Neural cell (in vitro differentiated cells): ENCODE measurements around the gene ELOVL1. TPM values are rescaled to one million over a fixed set of nuclear protein-coding genes. Genes with fewer than 3 reads are reported as not detected.

Source experiments
- H2AFZ ChIP-seq: fragments of 200-600, 300-800 bp; sonication (generic), shearing (Covaris generic); 2 replicates; pipeline ENCODE4 v1.6.0; 2014; ENCODE audit warnings: low read depth, mild to moderate bottlenecking, antibody characterized with exemption, low read length, moderate library complexity
- H3F3A ChIP-seq: fragments of 200-600 bp; shearing (Covaris generic); 2 replicates; pipeline ENCODE4 v1.6.1; 2016; ENCODE audit warnings: mild to moderate bottlenecking, moderate library complexity, mixed read lengths, antibody characterized with exemption, low read length; ENCODE audit not compliant: insufficient read depth, poor library complexity, severe bottlenecking
- H3K27ac ChIP-seq: fragments of 200-600, 300-800 bp; sonication (generic), shearing (Covaris generic); 2 replicates; pipeline ENCODE4 v1.5.1; 2014; ENCODE audit warnings: mild to moderate bottlenecking, low read length, moderate library complexity
- H3K27me3 ChIP-seq: fragments of 300-800, 200-600 bp; sonication (generic), shearing (Covaris generic); 2 replicates; pipeline ENCODE4 v1.6.0; 2014; ENCODE audit warnings: mild to moderate bottlenecking, low read depth, low read length, moderate library complexity; ENCODE audit not compliant: insufficient read depth
- H3K36me3 ChIP-seq: fragments of 300-800, 200-600 bp; sonication (generic), shearing (Covaris generic); 2 replicates; pipeline ENCODE4 v1.5.1; 2014; ENCODE audit warnings: mild to moderate bottlenecking, antibody characterized with exemption, low read length, moderate library complexity; ENCODE audit not compliant: insufficient read depth
- H3K4me2 ChIP-seq: fragments of 300-800, 200-600 bp; sonication (generic), shearing (Covaris generic); 2 replicates; pipeline ENCODE4 v1.6.0; 2014; ENCODE audit warnings: mild to moderate bottlenecking, low read length
- H3K4me3 ChIP-seq: fragments of 300-800, 200-600 bp; sonication (generic), shearing (Covaris generic); 2 replicates; pipeline ENCODE4 v1.5.1; 2014; ENCODE audit warnings: mild to moderate bottlenecking, low read length, moderate library complexity
- H3K79me2 ChIP-seq: fragments of 200-600 bp; shearing (Covaris generic); replicated peaks from 2 replicates; pipeline ENCODE4 v1.6.0; 2014; ENCODE audit warnings: mild to moderate bottlenecking, low read length, moderate library complexity; ENCODE audit not compliant: insufficient read depth
- H3K9ac ChIP-seq: fragments of 300-800, 200-600 bp; sonication (generic), shearing (Covaris generic); 2 replicates; pipeline ENCODE4 v1.6.1; 2016; ENCODE audit warnings: mild to moderate bottlenecking, low read length, mixed read lengths
- H3K9me2 ChIP-seq: fragments of 200-600 bp; shearing (Covaris generic); 2 replicates; pipeline ENCODE4 v1.6.1; 2016; ENCODE audit warnings: mild to moderate bottlenecking, low read length, mixed read lengths; ENCODE audit not compliant: insufficient read depth
- H3K9me3 ChIP-seq: fragments of 200-600, 300-800 bp; sonication (generic), shearing (Covaris generic); 2 replicates; pipeline ENCODE4 v1.6.1; 2016; ENCODE audit warnings: mild to moderate bottlenecking, mixed run types, low read length, moderate library complexity, mixed read lengths
- H4K20me1 ChIP-seq: fragments of 200-600 bp; shearing (Covaris generic); 2 replicates; pipeline ENCODE4 v1.6.1; 2016; ENCODE audit warnings: mild to moderate bottlenecking, mixed run types; ENCODE audit not compliant: insufficient read depth
- CTCF ChIP-seq: fragments of 450-650 bp; IDR thresholded peaks from 2 replicates; pipeline ENCODE4 v1.5.1; 2014; ENCODE audit warnings: antibody characterized with exemption, mild to moderate bottlenecking, moderate library complexity; ENCODE audit not compliant: poor library complexity, severe bottlenecking
- EP300 ChIP-seq: fragments of 450-650 bp; conservative IDR thresholded peaks from 2 replicates; pipeline ENCODE4 v1.6.1; 2014; ENCODE audit warnings: antibody characterized with exemption, mild to moderate bottlenecking, moderate library complexity; ENCODE audit not compliant: poor library complexity, severe bottlenecking
- EZH2 ChIP-seq: fragments of 200-600, 300-800 bp; shearing (Covaris generic), sonication (generic); IDR thresholded peaks from 2 replicates; pipeline ENCODE4 v1.6.1; 2014; ENCODE audit warnings: antibody characterized with exemption, low read length, borderline replicate concordance, mild to moderate bottlenecking; ENCODE audit not compliant: insufficient read depth, poor library complexity, severe bottlenecking
- MXI1 ChIP-seq: fragments of 450-650 bp; conservative IDR thresholded peaks from 2 replicates; pipeline ENCODE4 v1.6.1; 2014; ENCODE audit warnings: antibody characterized with exemption, mild to moderate bottlenecking; ENCODE audit not compliant: poor library complexity, severe bottlenecking
- POLR2AphosphoS5 ChIP-seq: IDR thresholded peaks from 2 replicates; pipeline ENCODE4 v1.6.1; 2012
- RAD21 ChIP-seq: fragments of 450-650 bp; conservative IDR thresholded peaks from 2 replicates; pipeline ENCODE4 v1.6.1; 2014; ENCODE audit warnings: antibody characterized with exemption, mild to moderate bottlenecking, moderate library complexity
- REST ChIP-seq: IDR thresholded peaks from 2 replicates; pipeline ENCODE4 v1.6.1; 2012; ENCODE audit warnings: borderline replicate concordance
- SMC3 ChIP-seq: fragments of 450-650 bp; conservative IDR thresholded peaks from 2 replicates; pipeline ENCODE4 v1.6.1; 2014; ENCODE audit warnings: antibody characterized with exemption, mild to moderate bottlenecking, moderate library complexity; ENCODE audit not compliant: poor library complexity
- TAF1 ChIP-seq: IDR thresholded peaks from 2 replicates; pipeline ENCODE4 v1.6.1; 2012; ENCODE audit warnings: low read depth
- polyA plus RNA-seq: library from polyadenylated mRNA; depleted of rRNA; stranded (reverse); fragments of >200 nt; gene quantifications from 2 replicates; pipeline ENCODE4 v1.2.3, GENCODE V29; 2014

The ELOVL1 gene
- polyA plus RNA-seq, 1 donor from 2014 or later: 12.9 TPM

- H3K4me3 ChIP-seq: no peak overlapping the region
- H4K20me1 ChIP-seq: no peaks in the 10 kb centered on the region
- no peaks in the 10 kb centered on the region for H3K27me3 ChIP-seq
- no peak for TF ChIP-seq REST
- TF ChIP-seq POLR2AphosphoS5: no peak
- no peak for TF ChIP-seq TAF1
- TF ChIP-seq CTCF: no peak
- TF ChIP-seq MXI1: no peak
- no peak for TF ChIP-seq RAD21
- no peak for TF ChIP-seq EZH2
- no peak for TF ChIP-seq EP300
- TF ChIP-seq SMC3: no peak
- H2AFZ ChIP-seq: no peak overlapping the region
- H3K27ac ChIP-seq: no peak overlapping the region
- H3K79me2 ChIP-seq: no peaks in the 10 kb centered on the region
- no peak overlapping the region for H3K9ac ChIP-seq
- no peaks in the 10 kb centered on the region for H3K36me3 ChIP-seq
- no peaks in the 10 kb centered on the region for H3F3A ChIP-seq
- no peaks in the 10 kb centered on the region for H3K9me3 ChIP-seq
- H3K9me2 ChIP-seq: no peaks in the 10 kb centered on the region
- no peak overlapping the region for H3K4me2 ChIP-seq
These were observed 11.7 kb upstream of the ELOVL1 start for GRCh38 chr1:43379476-43379875.

- no peaks in the 10 kb centered on the region for H3F3A ChIP-seq
- H2AFZ ChIP-seq: no peak overlapping the region
- no peak overlapping the region for H3K4me2 ChIP-seq
- H3K4me3 ChIP-seq: no peak overlapping the region
- H3K27ac ChIP-seq: no peak overlapping the region
- no peaks in the 10 kb centered on the region for H3K36me3 ChIP-seq
- no peaks in the 10 kb centered on the region for H3K9me2 ChIP-seq
- no peaks in the 10 kb centered on the region for H3K79me2 ChIP-seq
- no peaks in the 10 kb centered on the region for H4K20me1 ChIP-seq
- TF ChIP-seq TAF1: no peak
- TF ChIP-seq MXI1: no peak
- TF ChIP-seq EZH2: no peak
- no peak for TF ChIP-seq EP300
- TF ChIP-seq REST: no peak
- TF ChIP-seq RAD21: no peak
- TF ChIP-seq POLR2AphosphoS5: no peak
- TF ChIP-seq CTCF: no peak
- TF ChIP-seq SMC3: no peak
- H3K27me3 ChIP-seq: no peaks in the 10 kb centered on the region
- no peak overlapping the region for H3K9ac ChIP-seq
- H3K9me3 ChIP-seq: no peaks in the 10 kb centered on the region
These were observed 10.0 kb upstream of the ELOVL1 start for GRCh38 chr1:43377831-43378230.
